ENCODE measurements around the gene FOXS1. TPM values are rescaled to one million over a fixed set of nuclear protein-coding genes. Genes with fewer than 3 reads are reported as not detected.

Gene FOXS1
- total and polyA plus RNA-seq, 9 donors = 0.40 to 5.0 (median 0.69) TPM; not detected in 2

DNA sequence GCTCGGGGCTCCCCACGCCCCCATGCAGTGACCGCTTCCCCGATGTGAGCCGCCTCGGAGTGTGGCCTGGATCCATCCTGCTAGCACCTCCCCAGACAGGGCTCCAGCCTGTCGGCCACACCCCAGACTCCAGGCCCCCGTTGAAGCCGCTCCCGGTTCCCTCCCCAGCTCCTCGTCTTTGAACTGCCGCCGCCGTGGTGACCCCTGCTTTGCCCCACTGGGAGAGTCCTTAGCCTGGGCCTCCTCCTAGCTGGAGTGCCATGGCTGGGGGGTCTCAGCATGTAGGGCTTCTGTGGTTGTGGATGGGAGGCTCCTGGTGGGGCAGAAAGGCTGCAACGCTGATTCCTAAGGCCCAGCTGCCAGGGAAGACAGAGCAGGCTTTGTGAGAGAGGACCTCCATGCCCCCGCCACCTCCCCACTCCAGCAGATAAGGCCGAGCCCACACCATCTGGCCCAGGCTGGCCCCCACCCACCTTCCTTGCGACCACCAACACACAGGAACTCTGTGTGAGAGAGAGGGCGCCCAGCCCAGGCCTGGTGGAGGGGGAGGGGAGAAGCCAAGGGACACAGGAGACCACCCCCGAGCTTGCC, 11.4 kb downstream of the FOXS1 start:
- H3K27me3 ChIP-seq = no peaks in the 10 kb centered on the region
- TF ChIP-seq, protein P1, sequence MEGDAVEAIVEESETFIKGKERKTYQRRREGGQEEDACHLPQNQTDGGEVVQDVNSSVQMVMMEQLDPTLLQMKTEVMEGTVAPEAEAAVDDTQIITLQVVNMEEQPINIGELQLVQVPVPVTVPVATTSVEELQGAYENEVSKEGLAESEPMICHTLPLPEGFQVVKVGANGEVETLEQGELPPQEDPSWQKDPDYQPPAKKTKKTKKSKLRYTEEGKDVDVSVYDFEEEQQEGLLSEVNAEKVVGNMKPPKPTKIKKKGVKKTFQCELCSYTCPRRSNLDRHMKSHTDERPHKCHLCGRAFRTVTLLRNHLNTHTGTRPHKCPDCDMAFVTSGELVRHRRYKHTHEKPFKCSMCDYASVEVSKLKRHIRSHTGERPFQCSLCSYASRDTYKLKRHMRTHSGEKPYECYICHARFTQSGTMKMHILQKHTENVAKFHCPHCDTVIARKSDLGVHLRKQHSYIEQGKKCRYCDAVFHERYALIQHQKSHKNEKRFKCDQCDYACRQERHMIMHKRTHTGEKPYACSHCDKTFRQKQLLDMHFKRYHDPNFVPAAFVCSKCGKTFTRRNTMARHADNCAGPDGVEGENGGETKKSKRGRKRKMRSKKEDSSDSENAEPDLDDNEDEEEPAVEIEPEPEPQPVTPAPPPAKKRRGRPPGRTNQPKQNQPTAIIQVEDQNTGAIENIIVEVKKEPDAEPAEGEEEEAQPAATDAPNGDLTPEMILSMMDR (IDR thresholded peaks at IDR 0.05) = no peak
- no peak for TF ChIP-seq POLR2A (IDR thresholded peaks at IDR 0.05)
- no peak for TF ChIP-seq EP300 (IDR thresholded peaks at IDR 0.05)
- H3K4me1 ChIP-seq (ENCODE audit: insufficient read depth) = peaks cover 7% of the 10 kb centered on the region
- H3K27ac ChIP-seq = no peak overlapping the region
- 39 to 55% (median 53%) methylated on average over 15 to 20 of the region's 20 CpGs for WGBS, 3 donors
- H3K4me3 ChIP-seq = no peak overlapping the region
- no peaks in the 10 kb centered on the region for H3K36me3 ChIP-seq
- DNase-seq = no peak
- intact Hi-C loops (cut with DNase I) = no loop called here
- no peaks in the 10 kb centered on the region for H3K9me3 ChIP-seq

DNA sequence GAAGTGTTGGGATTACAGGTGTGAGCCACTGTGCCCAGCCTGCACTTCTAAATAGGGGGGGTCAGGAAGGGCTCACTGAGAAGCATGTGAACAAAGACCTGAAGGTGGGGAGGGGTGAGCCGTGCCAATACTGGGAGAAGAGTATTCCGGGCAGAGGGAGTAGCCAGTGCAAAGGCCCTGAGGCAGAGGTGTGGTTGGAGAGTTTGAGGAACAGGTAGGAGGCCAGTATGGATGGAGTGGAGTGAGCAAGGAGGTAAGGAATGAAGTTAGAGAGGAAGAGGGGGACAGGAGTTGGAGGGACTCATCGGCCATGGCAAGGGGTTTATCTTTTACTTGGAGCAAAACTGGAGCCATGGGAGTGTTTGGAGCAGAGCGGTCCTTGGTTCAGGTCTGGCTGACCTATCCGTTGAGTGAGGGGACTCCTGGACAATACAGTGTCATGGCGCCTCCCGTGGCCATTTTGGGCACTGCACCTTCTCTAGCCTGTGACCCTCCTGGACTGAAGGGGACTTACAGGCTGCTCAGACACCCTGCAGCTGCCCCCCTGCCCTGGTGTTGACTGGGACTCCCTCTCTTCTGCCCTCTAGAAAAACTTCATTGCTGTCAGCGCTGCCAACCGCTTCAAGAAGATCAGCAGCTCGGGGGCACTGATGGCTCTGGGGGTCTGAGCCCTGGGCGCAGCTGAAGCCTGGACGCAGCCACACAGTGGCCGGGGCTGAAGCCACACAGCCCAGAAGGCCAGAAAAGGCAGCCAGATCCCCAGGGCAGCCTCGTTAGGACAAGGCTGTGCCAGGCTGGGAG, 12.1 kb downstream of the FOXS1 start:
- DNase-seq = peak in 4 of 5 donors; percentile 51 to 76 (median 63)
- Histone ChIP-seq H3K27ac (no peak overlapping the region), H3K9me3 (no peaks in the 10 kb centered on the region), H3K4me1 (ENCODE audit: insufficient read depth) (peaks cover 6% of the 10 kb centered on the region), H3K36me3 (no peaks in the 10 kb centered on the region), H3K4me3 (no peak overlapping the region), H3K27me3 (no peaks in the 10 kb centered on the region)
- TF ChIP-seq, protein P1 (IDR thresholded peaks at IDR 0.05) = peak; percentile 34 to 44 (median 41)
- no peak for TF ChIP-seq EP300 (IDR thresholded peaks at IDR 0.05)
- TF ChIP-seq POLR2A (IDR thresholded peaks at IDR 0.05) = no peak
- WGBS, 3 donors = 53 to 63% (median 55%) methylated on average over 10 to 14 of the region's 14 CpGs
- intact Hi-C loops (cut with DNase I) = no loop called here

GRCh38 chr20:31831771-31832306, 13.6 kb downstream of the FOXS1 start:
- H3K36me3 ChIP-seq = no peaks in the 10 kb centered on the region
- H3K4me1 ChIP-seq (ENCODE audit: insufficient read depth) = peaks cover 5% of the 10 kb centered on the region
- H3K27me3 ChIP-seq = no peaks in the 10 kb centered on the region
- DNase-seq = no peak
- WGBS, 3 donors = 83 to 88% (median 84%) methylated on average over 17 of the region's 17 CpGs
- no peak overlapping the region for H3K4me3 ChIP-seq
- TF ChIP-seq, protein P1 (IDR thresholded peaks at IDR 0.05) = no peak
- no peak for TF ChIP-seq EP300 (IDR thresholded peaks at IDR 0.05)
- no peak for TF ChIP-seq POLR2A (IDR thresholded peaks at IDR 0.05)
- intact Hi-C loops (cut with DNase I) = no loop called here
- H3K27ac ChIP-seq = no peak overlapping the region
- no peaks in the 10 kb centered on the region for H3K9me3 ChIP-seq

DNA sequence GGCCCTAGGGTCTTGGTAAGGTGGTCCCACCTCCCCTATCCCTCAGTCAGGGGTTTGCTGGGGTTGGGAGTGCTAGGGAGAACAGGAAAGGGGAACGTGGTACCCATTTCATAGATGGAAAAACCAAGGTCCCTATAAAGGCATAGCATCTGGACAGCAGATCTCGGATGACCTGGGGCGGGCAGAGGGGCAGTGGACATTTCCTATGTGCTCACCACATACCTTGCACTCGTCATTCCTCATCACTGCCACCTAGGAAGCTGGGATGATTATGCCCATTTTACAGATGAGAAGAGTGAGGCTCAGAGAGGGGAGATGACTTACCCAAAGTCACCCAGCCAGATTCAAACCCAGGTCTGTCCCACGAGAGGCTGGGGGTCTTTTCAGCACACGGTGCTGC, 14.2 kb downstream of the FOXS1 start:
- H3K4me1 ChIP-seq (ENCODE audit: insufficient read depth) = peaks cover 5% of the 10 kb centered on the region
- TF ChIP-seq, protein P1 (IDR thresholded peaks at IDR 0.05) = no peak
- TF ChIP-seq POLR2A (IDR thresholded peaks at IDR 0.05) = no peak
- TF ChIP-seq EP300 (IDR thresholded peaks at IDR 0.05) = no peak
- intact Hi-C loops (cut with DNase I) = no loop called here
- 89 to 97% (median 91%) methylated on average over 6 of the region's 6 CpGs for WGBS, 3 donors
- H3K27me3 ChIP-seq = no peaks in the 10 kb centered on the region
- no peak overlapping the region for H3K4me3 ChIP-seq
- DNase-seq = no peak
- no peak overlapping the region for H3K27ac ChIP-seq
- no peaks in the 10 kb centered on the region for H3K36me3 ChIP-seq
- H3K9me3 ChIP-seq = no peaks in the 10 kb centered on the region
